Testis (tissue), 3 donors: ENCODE results near the gene NLRC5. TPM values are rescaled to one million over a fixed set of nuclear protein-coding genes. Genes with fewer than 3 reads are reported as not detected.

Experiments
- DNase-seq: peaks from one replicate; pipeline ENCODE4 v3.0.0-alpha.2; 2019
- H3K27ac ChIP-seq, 2 donors: fragments of 200-600 bp; sonication (generic); one replicate each; pipeline ENCODE4 v1.5.1; 2019
- H3K27me3 ChIP-seq: fragments of 200-600 bp; sonication (generic); one replicate; pipeline ENCODE4 v1.5.1; 2019
- H3K36me3 ChIP-seq: fragments of 200-600 bp; sonication (generic); one replicate; pipeline ENCODE4 v1.5.1; 2017; ENCODE audit warnings: low read depth; ENCODE audit errors: missing control alignments
- H3K4me1 ChIP-seq: fragments of 200-600 bp; sonication (generic); one replicate; pipeline ENCODE4 v1.5.1; 2019
- H3K4me3 ChIP-seq, 2 donors: fragments of 200-600 bp; sonication (generic); one replicate each; pipeline ENCODE4 v1.5.1; 2017 to 2019
- H3K9me3 ChIP-seq: fragments of 200-600 bp; sonication (generic); one replicate; pipeline ENCODE4 v1.5.1; 2017
- CTCF ChIP-seq, 3 experiments: fragments of 450-650 bp in 2 of 3; fragments of 200-600 bp in 1 of 3; sonication (generic) in 1 of 3; IDR thresholded peaks; one replicate each; pipeline ENCODE4 v1.5.1; 2016 to 2019; ENCODE audit warnings: antibody characterized with exemption in 3 of 3, mild to moderate bottlenecking in 2 of 3, moderate library complexity in 1 of 3
- POLR2A ChIP-seq: fragments of 450-650 bp; IDR thresholded peaks from one replicate; pipeline ENCODE4 v1.6.1; 2017; ENCODE audit warnings: antibody characterized with exemption, mild to moderate bottlenecking, moderate library complexity
- WGBS, 2 donors: methylation state at CpG; one replicate each; pipeline ENCODE4 v1.1.5; 2018; 5-methylcytosine and 5-hydroxymethylcytosine counted together
- intact Hi-C: fragments of 100-400 bp; cut with DNase I; formaldehyde crosslinking; loops from one replicate; pipeline ENCODE4 v1.15.1; 2023; ENCODE audit warnings: low total_unique reads
- polyA plus RNA-seq: library from polyadenylated mRNA; stranded (reverse); fragments of 350-450 nt; fragmentation: Illumina TruSeq; extraction: RNeasy Lipid Tissue Mini Kit (QIAGEN cat#74804); gene quantifications from one replicate; pipeline ENCODE4 v1.2.3, GENCODE V29; 2014; ENCODE audit warnings: low read depth, low replicate concordance; ENCODE audit not compliant: insufficient read depth
- total RNA-seq, 2 donors: library from RNA; depleted of rRNA; stranded (reverse); fragments of >200 nt; gene quantifications; one replicate each; pipeline ENCODE4 v1.2.3, GENCODE V29; 2016

The NLRC5 gene
- total and polyA plus RNA-seq, 3 donors from 2014 or later, result 10.3 to 14.9 (median 12.0) TPM

- WGBS, 2 donors, result 84 to 95% methylated on average over 3 of the region's 3 CpGs
- Histone ChIP-seq H3K36me3 (no peaks in the 10 kb centered on the region), H3K4me1 (no peaks in the 10 kb centered on the region), H3K4me3 (no peak overlapping the region), H3K27me3 (no peaks in the 10 kb centered on the region), H3K9me3 (no peaks in the 10 kb centered on the region), H3K27ac (no peak overlapping the region)
- TF ChIP-seq POLR2A (no peak), CTCF (IDR thresholded peaks at IDR 0.05) (no peak)
- DNase-seq, result no peak
- intact Hi-C loops, result no loop called here
Observed at GRCh38 chr16:57071831-57072582, 82.7 kb downstream of the NLRC5 start.

- Histone ChIP-seq H3K9me3 (no peaks in the 10 kb centered on the region), H3K36me3 (no peaks in the 10 kb centered on the region), H3K4me1 (no peaks in the 10 kb centered on the region), H3K4me3 (no peak overlapping the region), H3K27ac (no peak overlapping the region), H3K27me3 (no peaks in the 10 kb centered on the region)
- TF ChIP-seq CTCF (IDR thresholded peaks at IDR 0.05) (no peak), POLR2A (no peak)
- 71 to 76% methylated on average over 8 of the region's 8 CpGs for WGBS, 2 donors
- intact Hi-C loops, result no loop called here
- no peak for DNase-seq
Observed at GRCh38 chr16:57072616-57073275, 83.4 kb downstream of the NLRC5 start.

GRCh38 chr16:57077714-57078113 lies 88.4 kb downstream of the NLRC5 start:
- no peak overlapping the region for H3K27ac ChIP-seq

GRCh38 chr16:57081744-57082143 lies 92.4 kb downstream of the NLRC5 start:
- intact Hi-C loops, result no loop called here
- no peak overlapping the region for H3K27ac ChIP-seq
- H3K9me3 ChIP-seq, result no peaks in the 10 kb centered on the region
- TF ChIP-seq CTCF (IDR thresholded peaks at IDR 0.05) (no peak), POLR2A (no peak)
- no peaks in the 10 kb centered on the region for H3K27me3 ChIP-seq
- H3K4me3 ChIP-seq, result no peak overlapping the region
- no peak for DNase-seq
- H3K36me3 ChIP-seq, result no peaks in the 10 kb centered on the region
- no peaks in the 10 kb centered on the region for H3K4me1 ChIP-seq

More at GRCh38 chr16:57077714-57078113, 88.4 kb downstream of the NLRC5 start:
- Histone ChIP-seq H3K4me1 (no peaks in the 10 kb centered on the region), H3K4me3 (no peak overlapping the region), H3K27me3 (no peaks in the 10 kb centered on the region), H3K36me3 (no peaks in the 10 kb centered on the region), H3K9me3 (no peaks in the 10 kb centered on the region)
- intact Hi-C loops, result no loop called here
- WGBS, 2 donors, result 66 to 72% methylated on average over 4 to 6 of the region's 7 CpGs
- no peak for TF ChIP-seq CTCF (IDR thresholded peaks at IDR 0.05)
- no peak for TF ChIP-seq POLR2A
- no peak for DNase-seq
